SK-N-SH (cell line): ENCODE data around the gene CDH3. TPM values are rescaled to one million over a fixed set of nuclear protein-coding genes. Genes with fewer than 3 reads are reported as not detected.

Source experiments
- CTCF ChIA-PET: fragments of 300-600, 350-600 bp; formaldehyde crosslinking; extraction: SDS; loops from one replicate; lab custom pipeline; 2021; lab: Yijun Ruan, JAX
- POLR2A ChIA-PET: fragments of 350-600 bp; sonication (Branson Sonifier 250); formaldehyde crosslinking; extraction: SDS; loops from one replicate; lab custom pipeline; 2020; ENCODE audit warnings: antibody characterized with exemption, inconsistent platforms; lab: Yijun Ruan, JAX
- DNase-seq: peaks from one replicate; pipeline ENCODE4 v3.0.0; 2012
- H2AFZ ChIP-seq: fragments of 200-600 bp; sonication (generic); 2 replicates; pipeline ENCODE4 v1.8.1; 2016; ENCODE audit warnings: antibody characterized with exemption, mild to moderate bottlenecking, low read depth
- H3F3A ChIP-seq: fragments of 200-600 bp; sonication (generic); replicated peaks from 2 replicates; pipeline ENCODE3; 2016; ENCODE audit warnings: antibody characterized with exemption, mild to moderate bottlenecking; ENCODE audit not compliant: insufficient read depth
- H3K27ac ChIP-seq, 2 experiments: fragments of 200-500 bp in 1 of 2; fragments of 200-600 bp in 1 of 2; sonication (Bioruptor generic) in 1 of 2; sonication (generic), shearing (Covaris generic) in 1 of 2; 2 replicates each; pipeline versions ENCODE4 v1.5.1 to v1.6.1; 2014 to 2016; ENCODE audit warnings: low read depth in 2 of 2, inconsistent platforms in 1 of 2, low read length in 1 of 2, mild to moderate bottlenecking in 1 of 2, mixed read lengths in 1 of 2
- H3K27me3 ChIP-seq: fragments of 200-600 bp; sonication (generic), shearing (Covaris generic); 2 replicates; pipeline ENCODE4 v1.6.1; 2016; ENCODE audit warnings: mixed run types; ENCODE audit not compliant: insufficient read depth
- H3K36me3 ChIP-seq, 2 experiments: fragments of 200-500 bp in 1 of 2; fragments of 200-600 bp in 1 of 2; sonication (Bioruptor generic) in 1 of 2; sonication (generic) in 1 of 2; replicated peaks in 1 of 2; 2 replicates each; pipeline versions ENCODE3 to v1.5.1; 2014 to 2016; ENCODE audit warnings: low read length in 1 of 2, mild to moderate bottlenecking in 1 of 2; ENCODE audit not compliant: insufficient read depth in 2 of 2, control insufficient read depth in 1 of 2
- H3K4me1 ChIP-seq, 2 experiments: fragments of 200-500 bp in 1 of 2; fragments of 200-600 bp in 1 of 2; sonication (Bioruptor generic) in 1 of 2; sonication (generic), shearing (Covaris generic) in 1 of 2; 2 replicates each; pipeline versions ENCODE4 v1.5.1 to v1.6.1; 2014 to 2016; ENCODE audit warnings: low read depth in 1 of 2, low read length in 1 of 2, mixed run types in 1 of 2; ENCODE audit not compliant: insufficient read depth in 2 of 2, control insufficient read depth in 1 of 2
- H3K4me2 ChIP-seq: fragments of 200-600 bp; sonication (generic), shearing (Covaris generic); 2 replicates; pipeline ENCODE4 v1.6.1; 2017; ENCODE audit warnings: mixed run types
- H3K4me3 ChIP-seq, 2 experiments: fragments of 200-500 bp in 1 of 2; fragments of 200-600 bp in 1 of 2; sonication (Bioruptor generic) in 1 of 2; sonication (generic), shearing (Covaris generic) in 1 of 2; 2 replicates each; pipeline versions ENCODE4 v1.5.1 to v1.8.1; 2014 to 2016; ENCODE audit warnings: low read depth in 2 of 2, inconsistent platforms in 1 of 2, low read length in 1 of 2, mild to moderate bottlenecking in 1 of 2, mixed read lengths in 1 of 2, moderate library complexity in 1 of 2
- H3K79me2 ChIP-seq: fragments of 200-600 bp; sonication (generic); 2 replicates; pipeline ENCODE4 v1.8.1; 2017; ENCODE audit warnings: mild to moderate bottlenecking; ENCODE audit not compliant: insufficient read depth
- H3K9ac ChIP-seq: fragments of 200-600 bp; sonication (generic); 2 replicates; pipeline ENCODE4 v1.6.1; 2017; ENCODE audit warnings: mixed run types
- H3K9me2 ChIP-seq: fragments of 200-600 bp; sonication (generic); 2 replicates; pipeline ENCODE4 v1.6.1; 2017; ENCODE audit warnings: mixed run types
- H3K9me3 ChIP-seq: fragments of 200-600 bp; sonication (generic); 2 replicates; pipeline ENCODE4 v1.6.1; 2017; ENCODE audit warnings: mixed run types, mild to moderate bottlenecking, moderate library complexity
- H4K20me1 ChIP-seq: fragments of 200-600 bp; sonication (generic); 2 replicates; pipeline ENCODE4 v1.6.1; 2017; ENCODE audit warnings: mild to moderate bottlenecking, mixed run types; ENCODE audit not compliant: insufficient read depth
- ELF1 ChIP-seq: IDR thresholded peaks from 2 replicates; pipeline ENCODE4 v1.4.0; 2012
- EP300 ChIP-seq, 2 experiments: IDR thresholded peaks; 2 replicates each; pipeline versions ENCODE4 v1.4.0 to v1.6.1; 2012; ENCODE audit warnings: borderline replicate concordance in 1 of 2, low read depth in 1 of 2, low read length in 1 of 2
- EZH2phosphoT487 ChIP-seq: fragments of 200-600 bp; sonication (generic); IDR thresholded peaks from 2 replicates; pipeline ENCODE4 v1.6.1; 2017; ENCODE audit warnings: low read depth, mixed run types, mild to moderate bottlenecking, antibody characterized with exemption, moderate library complexity, borderline replicate concordance
- GABPA ChIP-seq: IDR thresholded peaks from 2 replicates; pipeline ENCODE4 v1.4.0; 2012; ENCODE audit warnings: low read depth, mild to moderate bottlenecking
- IRF3 ChIP-seq: fragments of 150-350 bp; IDR thresholded peaks from 2 replicates; pipeline ENCODE4 v1.6.1; 2016; ENCODE audit warnings: mild to moderate bottlenecking, low read depth, low read length
- PBX3 ChIP-seq: IDR thresholded peaks from 2 replicates; pipeline ENCODE4; 2012
- RAD21 ChIP-seq: IDR thresholded peaks from 2 replicates; pipeline ENCODE4 v1.6.1; 2012; ENCODE audit warnings: mild to moderate bottlenecking, low read length
- RCOR1 ChIP-seq: fragments of 150-350 bp; IDR thresholded peaks from 2 replicates; pipeline ENCODE4 v1.6.1; 2017; ENCODE audit warnings: antibody characterized with exemption, low read length
- RXRA ChIP-seq: IDR thresholded peaks from 2 replicates; pipeline ENCODE4 v1.4.0; 2012; ENCODE audit warnings: low read depth, mild to moderate bottlenecking, borderline replicate concordance
- TCF12 ChIP-seq: IDR thresholded peaks from 2 replicates; pipeline ENCODE4 v1.4.0; 2012
- YY1 ChIP-seq: IDR thresholded peaks from 2 replicates; pipeline ENCODE4 v1.4.0; 2012; ENCODE audit warnings: low read depth, mild to moderate bottlenecking
- WGBS: methylation state at CpG from one replicate; pipeline ENCODE4 v1.1.6; 2017; ENCODE audit warnings: low lambda C conversion rate; 5-methylcytosine and 5-hydroxymethylcytosine counted together
- polyA plus RNA-seq, 3 experiments: library from polyadenylated mRNA; depleted of rRNA; stranded (reverse); fragments of >200 nt; gene quantifications; 2 replicates each; pipeline ENCODE4 v1.2.3, GENCODE V29; 2012

The CDH3 gene
- polyA plus RNA-seq, 1 of the 3 experiments (the other 2 are of a cell fraction) = not detected

- no peak overlapping the region for H3K27ac ChIP-seq
- no peak for TF ChIP-seq GABPA
- no peak for TF ChIP-seq EP300 (IDR thresholded peaks at IDR 0.05; ENCODE audit: borderline replicate concordance in 1 of 2, low read depth in 1 of 2, low read length in 1 of 2)
- TF ChIP-seq PBX3 = no peak
- TF ChIP-seq IRF3 = no peak
- no peak for TF ChIP-seq TCF12
- no peak for TF ChIP-seq RAD21
- TF ChIP-seq YY1 = no peak
- TF ChIP-seq ELF1 = no peak
- TF ChIP-seq EZH2phosphoT487 = no peak
- no peak for TF ChIP-seq RCOR1
- no peaks in the 10 kb centered on the region for H3K36me3 ChIP-seq
- H3K4me2 ChIP-seq = no peak overlapping the region
- no peaks in the 10 kb centered on the region for H3F3A ChIP-seq
- no peak overlapping the region for H2AFZ ChIP-seq
- no peaks in the 10 kb centered on the region for H3K27me3 ChIP-seq
- WGBS = 76% methylated on average over 4 of the region's 4 CpGs
- no peaks in the 10 kb centered on the region; a peak in 1 of 4 replicates for H3K4me1 ChIP-seq
- H3K9ac ChIP-seq = no peak overlapping the region
- DNase-seq = no peak
- ChIA-PET CTCF (interaction anchor here (1.0 kb wide), 1 partner anchor 10 kb away, joined by 3 read pairs; no protein-coding TSS in a partner anchor), POLR2A (no interaction called here)
- no peak overlapping the region for H3K4me3 ChIP-seq
- no peaks in the 10 kb centered on the region for H4K20me1 ChIP-seq
- no peaks in the 10 kb centered on the region for H3K79me2 ChIP-seq
- no peaks in the 10 kb centered on the region for H3K9me2 ChIP-seq
- H3K9me3 ChIP-seq = no peaks in the 10 kb centered on the region
These were observed 83.4 kb downstream of the CDH3 start for GRCh38 chr16:68728523-68728922.

GRCh38 chr16:68731637-68732036, 86.5 kb downstream of the CDH3 start:
- ChIA-PET CTCF (no interaction called here), POLR2A (no interaction called here)
- no peaks in the 10 kb centered on the region for H3F3A ChIP-seq
- H3K9me2 ChIP-seq = no peaks in the 10 kb centered on the region
- no peak overlapping the region for H3K4me2 ChIP-seq
- no peak overlapping the region for H3K9ac ChIP-seq
- no peaks in the 10 kb centered on the region for H3K9me3 ChIP-seq
- no peak overlapping the region for H3K27ac ChIP-seq
- no peaks in the 10 kb centered on the region for H4K20me1 ChIP-seq
- H3K36me3 ChIP-seq = no peaks in the 10 kb centered on the region
- H3K4me1 ChIP-seq = no peaks in the 10 kb centered on the region; a peak in 1 of 4 replicates
- H3K27me3 ChIP-seq = peaks cover 5% of the 10 kb centered on the region; the same call in 1 of the 2 replicates
- TF ChIP-seq RXRA = no peak
- no peak for TF ChIP-seq ELF1
- no peak overlapping the region for H3K4me3 ChIP-seq
- 34% methylated on average over 3 of the region's 3 CpGs for WGBS
- no peaks in the 10 kb centered on the region for H3K79me2 ChIP-seq
- no peak for DNase-seq
- H2AFZ ChIP-seq = no peak overlapping the region
